ENCODE results near the gene ZEB2. TPM values are rescaled to one million over a fixed set of nuclear protein-coding genes. Genes with fewer than 3 reads are reported as not detected.

ZEB2 gene
- total and polyA plus RNA-seq, 2 donors (not counting 3 experiments of a cell fraction or from before 2014, with no cell fraction given): 17.9 to 49.6 TPM

DNA sequence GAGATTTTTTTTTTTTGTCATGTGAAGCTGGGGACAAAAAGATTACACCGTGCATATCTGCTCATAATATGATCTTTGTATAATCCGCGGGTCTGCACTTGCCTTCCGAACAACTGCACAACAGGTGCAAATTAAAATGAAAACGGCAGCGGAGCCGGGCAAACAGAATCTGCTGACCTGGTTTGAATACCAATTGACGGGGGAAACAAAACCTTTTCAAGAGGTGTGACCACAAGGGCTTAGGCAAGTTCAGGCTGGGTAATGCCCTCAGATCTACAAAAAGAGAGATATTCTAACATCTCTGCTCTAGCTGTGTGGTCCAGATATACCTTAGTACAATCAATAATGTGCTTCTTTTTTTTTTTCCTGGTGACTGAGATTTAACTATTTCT lies 88.5 kb downstream of the ZEB2 start:
- dilution Hi-C loops (cut with MboI; ENCODE audit: extremely low pct_ligation_motif_present, low sequenced_read_pairs): no loop called here
- no peak for TF ChIP-seq FOS (IDR thresholded peaks at IDR 0.05; ENCODE audit: borderline replicate concordance, insufficient read depth, low read length)
- TF ChIP-seq, protein P1, sequence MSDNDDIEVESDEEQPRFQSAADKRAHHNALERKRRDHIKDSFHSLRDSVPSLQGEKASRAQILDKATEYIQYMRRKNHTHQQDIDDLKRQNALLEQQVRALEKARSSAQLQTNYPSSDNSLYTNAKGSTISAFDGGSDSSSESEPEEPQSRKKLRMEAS (IDR thresholded peaks at IDR 0.05; ENCODE audit: insufficient read depth, insufficient read length): no peak
- TF ChIP-seq JUN (IDR thresholded peaks at IDR 0.05; ENCODE audit: borderline replicate concordance, insufficient read depth, insufficient read length, low read depth): no peak
- TF ChIP-seq POLR2AphosphoS5 (IDR thresholded peaks at IDR 0.05; ENCODE audit: insufficient read depth, low read depth, low read length): no peak
- no peak for TF ChIP-seq EZH2 (IDR thresholded peaks at IDR 0.05; ENCODE audit: borderline replicate concordance, low read depth, low read length, severe bottlenecking)
- TF ChIP-seq, protein P2, sequence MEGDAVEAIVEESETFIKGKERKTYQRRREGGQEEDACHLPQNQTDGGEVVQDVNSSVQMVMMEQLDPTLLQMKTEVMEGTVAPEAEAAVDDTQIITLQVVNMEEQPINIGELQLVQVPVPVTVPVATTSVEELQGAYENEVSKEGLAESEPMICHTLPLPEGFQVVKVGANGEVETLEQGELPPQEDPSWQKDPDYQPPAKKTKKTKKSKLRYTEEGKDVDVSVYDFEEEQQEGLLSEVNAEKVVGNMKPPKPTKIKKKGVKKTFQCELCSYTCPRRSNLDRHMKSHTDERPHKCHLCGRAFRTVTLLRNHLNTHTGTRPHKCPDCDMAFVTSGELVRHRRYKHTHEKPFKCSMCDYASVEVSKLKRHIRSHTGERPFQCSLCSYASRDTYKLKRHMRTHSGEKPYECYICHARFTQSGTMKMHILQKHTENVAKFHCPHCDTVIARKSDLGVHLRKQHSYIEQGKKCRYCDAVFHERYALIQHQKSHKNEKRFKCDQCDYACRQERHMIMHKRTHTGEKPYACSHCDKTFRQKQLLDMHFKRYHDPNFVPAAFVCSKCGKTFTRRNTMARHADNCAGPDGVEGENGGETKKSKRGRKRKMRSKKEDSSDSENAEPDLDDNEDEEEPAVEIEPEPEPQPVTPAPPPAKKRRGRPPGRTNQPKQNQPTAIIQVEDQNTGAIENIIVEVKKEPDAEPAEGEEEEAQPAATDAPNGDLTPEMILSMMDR (IDR thresholded peaks at IDR 0.05; ENCODE audit: extremely low read depth in 1 of 2, insufficient read depth in 1 of 2, low read depth in 1 of 2, low read length in 2 of 2): no peak
- no peak for TF ChIP-seq POLR2A (IDR thresholded peaks at IDR 0.05; ENCODE audit: low read depth, low read length)
- TF ChIP-seq MYC (IDR thresholded peaks at IDR 0.05; ENCODE audit: low read depth, low read length): no peak
- no peak for TF ChIP-seq GATA2 (IDR thresholded peaks at IDR 0.05; ENCODE audit: insufficient read depth, insufficient read length, low read depth, low read length)
- Histone ChIP-seq H3K27ac (ENCODE audit: insufficient read depth, low read depth, low read length) (no peak overlapping the region), H3K4me3 (replicated peaks in 1 of 3; ENCODE audit: insufficient read depth in 1 of 3, low read depth in 1 of 3, low read length in 3 of 3) (no peak overlapping the region), H3K9me1 (replicated peaks; ENCODE audit: control insufficient read depth, extremely low read depth, insufficient read depth, low read length) (no peaks in the 10 kb centered on the region), H3K4me1 (ENCODE audit: control insufficient read depth, extremely low read depth, insufficient read depth, low read length) (peaks cover 15% of the 10 kb centered on the region), H3K36me3 (ENCODE audit: control insufficient read depth in 2 of 2, extremely low read depth in 1 of 2, insufficient read depth in 2 of 2, low read length in 2 of 2) (peaks cover 3 to 5% of the 10 kb centered on the region in 2 experiments), H3K27me3 (ENCODE audit: control insufficient read depth in 2 of 2, insufficient read depth in 2 of 2, low read length in 2 of 2) (no peaks in the 10 kb centered on the region), H2AFZ (ENCODE audit: low read depth, low read length) (no peak overlapping the region), H4K20me1 (replicated peaks; ENCODE audit: control insufficient read depth, extremely low read depth, insufficient read depth, low read length) (no peaks in the 10 kb centered on the region), H3K79me2 (ENCODE audit: control insufficient read depth, insufficient read depth, low read length) (peaks cover 17% of the 10 kb centered on the region), H3K9ac (replicated peaks; ENCODE audit: extremely low read depth, insufficient read depth, low read length) (no peak overlapping the region), H3K9me3 (replicated peaks; ENCODE audit: control insufficient read depth, insufficient read depth, low read length) (no peaks in the 10 kb centered on the region), H3K4me2 (ENCODE audit: insufficient read depth, low read length) (no peak overlapping the region)
- intact Hi-C loops (cut with micrococcal nuclease): no loop called here
- BruUV-seq (replicated peaks): no TSS peak
- no peak for DNase-seq (ENCODE audit: low read depth, low spot score)
- no peak for FAIRE-seq
- ChIA-PET CTCF (no interaction called here), POLR2A (no interaction called here)

All from endothelial cell of umbilical vein (primary cell).